Adrenal gland (tissue), 5 donors: ENCODE measurements around the gene LMNTD2.

Experiments
- CTCF ChIP-seq, 6 experiments: fragments of 450-650 bp in 4 of 6; fragments of 200-600 bp in 2 of 6; sonication (generic) in 1 of 6; IDR thresholded peaks; 1 replicate in 5 of 6; 2 replicates in 1 of 6; pipeline versions ENCODE4 v1.5.1 to v1.8.0; 2016 to 2021; ENCODE audit warnings: antibody characterized with exemption in 6 of 6, mild to moderate bottlenecking in 2 of 6, moderate library complexity in 1 of 6
- POLR2A ChIP-seq, 2 donors: fragments of 450-650 bp; IDR thresholded peaks; one replicate each; pipeline ENCODE4 v1.6.1; 2017; ENCODE audit warnings: antibody characterized with exemption in 2 of 2, mild to moderate bottlenecking in 2 of 2, moderate library complexity in 1 of 2
- donor health status: DM: no; HTN: no; CAD: no.

- TF ChIP-seq CTCF (IDR thresholded peaks at IDR 0.05) (no peak), POLR2A (IDR thresholded peaks at IDR 0.05) (no peak)
Observed at GRCh38 chr11:592918-593317, 32.4 kb upstream of the LMNTD2 start.
